NCI-H1105 treated with DMSO at 0.1 percent for 48 hours (cell line): ENCODE measurements around the gene NDUFB11.

Source experiments
- DNase-seq: peaks from one replicate; lab custom pipeline; 2025; lab: John Stamatoyannopoulos, UW

NDUFB11 gene

GRCh38 chrX:47174846-47175587 is 30.5 kb upstream of the NDUFB11 start:
- no peak for DNase-seq

GRCh38 chrX:47174376-47174775 is 29.9 kb upstream of the NDUFB11 start:
- no peak for DNase-seq

- DNase-seq, result no peak
These were observed 28.7 kb upstream of the NDUFB11 start for GRCh38 chrX:47172971-47173792.

- DNase-seq, result no peak
These were observed 28.0 kb upstream of the NDUFB11 start for GRCh38 chrX:47172549-47172948.

- DNase-seq, result no peak
These were observed 27.5 kb upstream of the NDUFB11 start for GRCh38 chrX:47171996-47172395.

- DNase-seq, result no peak
These were observed 26.6 kb upstream of the NDUFB11 start for GRCh38 chrX:47170861-47171692.

- no peak for DNase-seq
These were observed 25.4 kb upstream of the NDUFB11 start for GRCh38 chrX:47169726-47170515.

GRCh38 chrX:47169273-47169672 is 24.8 kb upstream of the NDUFB11 start:
- DNase-seq, result no peak

GRCh38 chrX:47168495-47169073 is 24.1 kb upstream of the NDUFB11 start:
- no peak for DNase-seq

- no peak for DNase-seq
These were observed 21.6 kb upstream of the NDUFB11 start for GRCh38 chrX:47166126-47166525.

GRCh38 chrX:47164420-47164819 is 19.9 kb upstream of the NDUFB11 start:
- no peak for DNase-seq

- no peak for DNase-seq
These were observed 18.6 kb upstream of the NDUFB11 start for GRCh38 chrX:47162927-47163583.

- no peak for DNase-seq
These were observed 16.3 kb upstream of the NDUFB11 start for GRCh38 chrX:47160781-47161180.

GRCh38 chrX:47158781-47159180 is 14.3 kb upstream of the NDUFB11 start:
- no peak for DNase-seq

- no peak for DNase-seq
These were observed 13.6 kb upstream of the NDUFB11 start for GRCh38 chrX:47158131-47158530.

- DNase-seq, result no peak
These were observed 12.4 kb upstream of the NDUFB11 start for GRCh38 chrX:47156611-47157520.

GRCh38 chrX:47151435-47151834 is 6.9 kb upstream of the NDUFB11 start:
- DNase-seq, result no peak

- DNase-seq, result no peak
These were observed 4.4 kb upstream of the NDUFB11 start for GRCh38 chrX:47148946-47149345.
